ENCODE results near the gene CFAP92. TPM values are rescaled to one million over a fixed set of nuclear protein-coding genes. Genes with fewer than 3 reads are reported as not detected.

The CFAP92 gene
- total RNA-seq, 1 experiment from 2014 or later = 0.33 TPM

- no peaks in the 10 kb centered on the region for H3K27me3 ChIP-seq (ENCODE audit: low read length)
- no peaks in the 10 kb centered on the region for H3K4me1 ChIP-seq (ENCODE audit: insufficient read depth, low read length)
- H2AFZ ChIP-seq (ENCODE audit: low read length) = peak overlapping the region; percentile 65; the same call in 1 of the 2 replicates
- ATAC-seq (no peak), DNase-seq (no peak)
- H3K4me3 ChIP-seq (ENCODE audit: low read length) = no peak overlapping the region
- H3K36me3 ChIP-seq (ENCODE audit: low read depth, low read length) = no peaks in the 10 kb centered on the region
- ChIA-PET CTCF (interaction anchor here (0.5 kb wide), 1 partner anchor 147 kb away, joined by 7 read pairs; no protein-coding TSS in a partner anchor), POLR2A (ENCODE audit: unreplicated experiment) (no interaction called here)
- H3K9me3 ChIP-seq (ENCODE audit: low read length) = no peaks in the 10 kb centered on the region
- H4K20me1 ChIP-seq (ENCODE audit: low read length) = no peaks in the 10 kb centered on the region
- BruUV-seq (replicated peaks) = no TSS peak
- H3K79me2 ChIP-seq (ENCODE audit: low read length) = no peaks in the 10 kb centered on the region
- intact Hi-C loops (cut with micrococcal nuclease) = no loop called here
- no peak overlapping the region for H3K9ac ChIP-seq (ENCODE audit: low read length)
- no peaks in the 10 kb centered on the region for H3F3A ChIP-seq (ENCODE audit: low read length, unreplicated experiment)
- no peak overlapping the region for H3K27ac ChIP-seq (ENCODE audit: low read length)
- H3K9me2 ChIP-seq (replicated peaks; ENCODE audit: low read length) = no peaks in the 10 kb centered on the region
- peak overlapping the region; percentile 63; the same call in 1 of the 2 replicates for H3K4me2 ChIP-seq (ENCODE audit: low read length)
- TF ChIP-seq EZH2phosphoT487 (IDR thresholded peaks at IDR 0.05; ENCODE audit: borderline replicate concordance, low read length) (no peak), EZH2 (IDR thresholded peaks at IDR 0.05; ENCODE audit: low read length, unreplicated experiment) (no peak)
- TF ChIP-seq, protein P1, sequence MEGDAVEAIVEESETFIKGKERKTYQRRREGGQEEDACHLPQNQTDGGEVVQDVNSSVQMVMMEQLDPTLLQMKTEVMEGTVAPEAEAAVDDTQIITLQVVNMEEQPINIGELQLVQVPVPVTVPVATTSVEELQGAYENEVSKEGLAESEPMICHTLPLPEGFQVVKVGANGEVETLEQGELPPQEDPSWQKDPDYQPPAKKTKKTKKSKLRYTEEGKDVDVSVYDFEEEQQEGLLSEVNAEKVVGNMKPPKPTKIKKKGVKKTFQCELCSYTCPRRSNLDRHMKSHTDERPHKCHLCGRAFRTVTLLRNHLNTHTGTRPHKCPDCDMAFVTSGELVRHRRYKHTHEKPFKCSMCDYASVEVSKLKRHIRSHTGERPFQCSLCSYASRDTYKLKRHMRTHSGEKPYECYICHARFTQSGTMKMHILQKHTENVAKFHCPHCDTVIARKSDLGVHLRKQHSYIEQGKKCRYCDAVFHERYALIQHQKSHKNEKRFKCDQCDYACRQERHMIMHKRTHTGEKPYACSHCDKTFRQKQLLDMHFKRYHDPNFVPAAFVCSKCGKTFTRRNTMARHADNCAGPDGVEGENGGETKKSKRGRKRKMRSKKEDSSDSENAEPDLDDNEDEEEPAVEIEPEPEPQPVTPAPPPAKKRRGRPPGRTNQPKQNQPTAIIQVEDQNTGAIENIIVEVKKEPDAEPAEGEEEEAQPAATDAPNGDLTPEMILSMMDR (conservative IDR thresholded peaks at IDR 0.05; ENCODE audit: low read depth, low read length) = no peak
Observed at GRCh38 chr3:129002573-129003569, 9.0 kb upstream of the CFAP92 start.

DNA sequence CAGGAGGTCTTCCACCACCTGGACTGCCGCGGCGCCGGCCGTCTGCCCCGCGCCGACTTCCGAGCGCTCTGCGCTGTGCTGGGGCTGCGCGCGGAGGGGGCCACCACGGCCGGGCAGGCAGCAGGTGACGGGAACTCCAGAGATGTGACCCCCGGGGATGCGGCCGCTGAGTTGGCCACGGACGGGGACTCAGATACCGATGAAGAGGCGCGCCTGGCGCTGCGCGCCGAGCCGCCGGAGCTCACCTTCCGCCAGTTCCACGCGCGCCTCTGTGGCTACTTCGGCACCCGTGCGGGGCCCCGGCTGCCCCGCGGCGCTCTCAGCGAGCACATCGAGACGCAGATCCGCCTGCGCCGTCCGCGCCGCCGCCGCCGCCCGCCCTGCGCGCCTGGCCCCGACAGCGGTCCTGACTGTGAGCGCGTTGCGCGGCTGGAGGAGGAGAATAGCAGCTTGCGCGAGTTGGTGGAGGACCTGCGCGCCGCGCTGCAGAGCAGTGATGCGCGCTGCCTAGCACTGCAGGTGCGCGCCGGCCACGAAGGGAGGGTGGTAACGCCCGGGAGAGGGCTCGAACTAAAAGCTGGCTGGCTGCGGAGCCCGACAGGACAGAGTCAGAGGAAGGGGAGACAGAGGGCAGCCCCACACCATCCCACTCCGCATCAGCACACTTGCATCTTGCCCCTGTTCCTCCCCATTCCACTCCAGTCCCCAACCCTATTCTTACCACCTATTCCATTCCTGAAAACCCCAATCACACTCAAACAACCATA lies 8.1 kb upstream of the CFAP92 start:
- no peaks in the 10 kb centered on the region for H3F3A ChIP-seq (ENCODE audit: low read length, unreplicated experiment)
- no peaks in the 10 kb centered on the region for H3K9me2 ChIP-seq (replicated peaks; ENCODE audit: low read length)
- DNase-seq = no peak
- no peak overlapping the region for H3K4me2 ChIP-seq (ENCODE audit: low read length)
- intact Hi-C loops (cut with micrococcal nuclease) = no loop called here
- POLR2A ChIA-PET (ENCODE audit: unreplicated experiment) = no interaction called here
- H3K79me2 ChIP-seq (ENCODE audit: low read length) = no peaks in the 10 kb centered on the region
- no peak overlapping the region for H2AFZ ChIP-seq (ENCODE audit: low read length)
- H3K4me1 ChIP-seq (ENCODE audit: insufficient read depth, low read length) = no peaks in the 10 kb centered on the region
- no peak overlapping the region for H3K4me3 ChIP-seq (ENCODE audit: low read length)
- CTCF ChIA-PET = no interaction called here
- H3K27ac ChIP-seq (ENCODE audit: low read length) = no peak overlapping the region
- H3K36me3 ChIP-seq (ENCODE audit: low read depth, low read length) = no peaks in the 10 kb centered on the region
- ATAC-seq = no peak
- H3K27me3 ChIP-seq (ENCODE audit: low read length) = no peaks in the 10 kb centered on the region
- BruUV-seq (replicated peaks) = no TSS peak
- H4K20me1 ChIP-seq (ENCODE audit: low read length) = no peaks in the 10 kb centered on the region
- H3K9me3 ChIP-seq (ENCODE audit: low read length) = no peaks in the 10 kb centered on the region
- no peak overlapping the region for H3K9ac ChIP-seq (ENCODE audit: low read length)
- TF ChIP-seq EZH2phosphoT487 (IDR thresholded peaks at IDR 0.05; ENCODE audit: borderline replicate concordance, low read length) = no peak
- TF ChIP-seq, protein P1 (conservative IDR thresholded peaks at IDR 0.05; ENCODE audit: low read depth, low read length) = no peak
- no peak for TF ChIP-seq EZH2 (IDR thresholded peaks at IDR 0.05; ENCODE audit: low read length, unreplicated experiment)
